Measurements from ENCODE around the gene ANAPC15. TPM values are rescaled to one million over a fixed set of nuclear protein-coding genes. Genes with fewer than 3 reads are reported as not detected.

The ANAPC15 gene
- total and polyA plus RNA-seq, 9 of the 15 experiments (the other 6 are each of a cell fraction or from before 2014, with no cell fraction given): 53.0 to 254 (median 75.7) TPM

DNA sequence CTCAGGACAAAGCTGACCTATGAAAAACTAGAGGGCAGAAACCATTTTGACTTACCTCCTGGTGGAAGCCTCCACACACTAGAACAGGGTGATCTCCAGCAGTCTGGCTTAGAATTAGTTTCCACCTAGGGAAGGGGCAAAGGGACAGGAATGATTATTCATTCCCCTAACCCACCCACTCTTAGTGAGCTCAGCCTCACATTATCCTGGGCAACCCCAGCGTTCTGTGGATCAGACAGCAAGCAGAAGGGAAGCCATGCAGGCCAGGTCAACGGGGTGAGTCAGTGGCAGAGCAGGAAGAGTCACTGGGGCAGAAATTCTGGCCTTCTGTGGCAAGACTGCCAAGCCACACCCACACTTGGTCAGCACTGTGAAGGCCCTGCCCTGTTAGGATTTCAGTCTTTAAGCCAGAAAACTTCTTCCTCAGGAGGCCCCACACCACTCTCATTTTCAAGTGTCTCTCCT lies 42.7 kb downstream of the ANAPC15 start (continued):
- TF ChIP-seq, protein P1, sequence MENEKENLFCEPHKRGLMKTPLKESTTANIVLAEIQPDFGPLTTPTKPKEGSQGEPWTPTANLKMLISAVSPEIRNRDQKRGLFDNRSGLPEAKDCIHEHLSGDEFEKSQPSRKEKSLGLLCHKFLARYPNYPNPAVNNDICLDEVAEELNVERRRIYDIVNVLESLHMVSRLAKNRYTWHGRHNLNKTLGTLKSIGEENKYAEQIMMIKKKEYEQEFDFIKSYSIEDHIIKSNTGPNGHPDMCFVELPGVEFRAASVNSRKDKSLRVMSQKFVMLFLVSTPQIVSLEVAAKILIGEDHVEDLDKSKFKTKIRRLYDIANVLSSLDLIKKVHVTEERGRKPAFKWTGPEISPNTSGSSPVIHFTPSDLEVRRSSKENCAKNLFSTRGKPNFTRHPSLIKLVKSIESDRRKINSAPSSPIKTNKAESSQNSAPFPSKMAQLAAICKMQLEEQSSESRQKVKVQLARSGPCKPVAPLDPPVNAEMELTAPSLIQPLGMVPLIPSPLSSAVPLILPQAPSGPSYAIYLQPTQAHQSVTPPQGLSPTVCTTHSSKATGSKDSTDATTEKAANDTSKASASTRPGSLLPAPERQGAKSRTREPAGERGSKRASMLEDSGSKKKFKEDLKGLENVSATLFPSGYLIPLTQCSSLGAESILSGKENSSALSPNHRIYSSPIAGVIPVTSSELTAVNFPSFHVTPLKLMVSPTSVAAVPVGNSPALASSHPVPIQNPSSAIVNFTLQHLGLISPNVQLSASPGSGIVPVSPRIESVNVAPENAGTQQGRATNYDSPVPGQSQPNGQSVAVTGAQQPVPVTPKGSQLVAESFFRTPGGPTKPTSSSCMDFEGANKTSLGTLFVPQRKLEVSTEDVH (IDR thresholded peaks at IDR 0.05; ENCODE audit: low read depth, partially characterized antibody): no peak
- TF ChIP-seq ETV5 (CRISPR knock-in tag; IDR thresholded peaks at IDR 0.05; ENCODE audit: low read depth): no peak
- no peak for TF ChIP-seq HNRNPK (IDR thresholded peaks at IDR 0.05; ENCODE audit: low read depth, low read length, poor library complexity, severe bottlenecking)
- 0 out of 2 replicates have a peak, but pooled peaks have one; percentile 15 for TF ChIP-seq FOXJ2 (tag; IDR thresholded peaks at IDR 0.05)
- TF ChIP-seq ILK (tag; IDR thresholded peaks at IDR 0.05; ENCODE audit: borderline replicate concordance, low read depth): no peak
- no peak for TF ChIP-seq CHD1 (IDR thresholded peaks at IDR 0.05; ENCODE audit: low read length)
- no peak for TF ChIP-seq PTTG1 (tag; IDR thresholded peaks at IDR 0.05; ENCODE audit: low read depth)
- TF ChIP-seq ZBTB1 (CRISPR knock-in tag; IDR thresholded peaks at IDR 0.05; ENCODE audit: borderline replicate concordance, low read depth): no peak
- TF ChIP-seq ELF2 (CRISPR knock-in tag; IDR thresholded peaks at IDR 0.05): no peak
- no peak for TF ChIP-seq E2F3 (CRISPR knock-in tag; IDR thresholded peaks at IDR 0.05)
- TF ChIP-seq, protein P2, sequence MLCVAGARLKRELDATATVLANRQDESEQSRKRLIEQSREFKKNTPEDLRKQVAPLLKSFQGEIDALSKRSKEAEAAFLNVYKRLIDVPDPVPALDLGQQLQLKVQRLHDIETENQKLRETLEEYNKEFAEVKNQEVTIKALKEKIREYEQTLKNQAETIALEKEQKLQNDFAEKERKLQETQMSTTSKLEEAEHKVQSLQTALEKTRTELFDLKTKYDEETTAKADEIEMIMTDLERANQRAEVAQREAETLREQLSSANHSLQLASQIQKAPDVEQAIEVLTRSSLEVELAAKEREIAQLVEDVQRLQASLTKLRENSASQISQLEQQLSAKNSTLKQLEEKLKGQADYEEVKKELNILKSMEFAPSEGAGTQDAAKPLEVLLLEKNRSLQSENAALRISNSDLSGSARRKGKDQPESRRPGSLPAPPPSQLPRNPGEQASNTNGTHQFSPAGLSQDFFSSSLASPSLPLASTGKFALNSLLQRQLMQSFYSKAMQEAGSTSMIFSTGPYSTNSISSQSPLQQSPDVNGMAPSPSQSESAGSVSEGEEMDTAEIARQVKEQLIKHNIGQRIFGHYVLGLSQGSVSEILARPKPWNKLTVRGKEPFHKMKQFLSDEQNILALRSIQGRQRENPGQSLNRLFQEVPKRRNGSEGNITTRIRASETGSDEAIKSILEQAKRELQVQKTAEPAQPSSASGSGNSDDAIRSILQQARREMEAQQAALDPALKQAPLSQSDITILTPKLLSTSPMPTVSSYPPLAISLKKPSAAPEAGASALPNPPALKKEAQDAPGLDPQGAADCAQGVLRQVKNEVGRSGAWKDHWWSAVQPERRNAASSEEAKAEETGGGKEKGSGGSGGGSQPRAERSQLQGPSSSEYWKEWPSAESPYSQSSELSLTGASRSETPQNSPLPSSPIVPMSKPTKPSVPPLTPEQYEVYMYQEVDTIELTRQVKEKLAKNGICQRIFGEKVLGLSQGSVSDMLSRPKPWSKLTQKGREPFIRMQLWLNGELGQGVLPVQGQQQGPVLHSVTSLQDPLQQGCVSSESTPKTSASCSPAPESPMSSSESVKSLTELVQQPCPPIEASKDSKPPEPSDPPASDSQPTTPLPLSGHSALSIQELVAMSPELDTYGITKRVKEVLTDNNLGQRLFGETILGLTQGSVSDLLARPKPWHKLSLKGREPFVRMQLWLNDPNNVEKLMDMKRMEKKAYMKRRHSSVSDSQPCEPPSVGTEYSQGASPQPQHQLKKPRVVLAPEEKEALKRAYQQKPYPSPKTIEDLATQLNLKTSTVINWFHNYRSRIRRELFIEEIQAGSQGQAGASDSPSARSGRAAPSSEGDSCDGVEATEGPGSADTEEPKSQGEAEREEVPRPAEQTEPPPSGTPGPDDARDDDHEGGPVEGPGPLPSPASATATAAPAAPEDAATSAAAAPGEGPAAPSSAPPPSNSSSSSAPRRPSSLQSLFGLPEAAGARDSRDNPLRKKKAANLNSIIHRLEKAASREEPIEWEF (CRISPR knock-in tag; IDR thresholded peaks at IDR 0.05): no peak
- TF ChIP-seq SMAD3 (CRISPR knock-in tag; conservative IDR thresholded peaks at IDR 0.05): 0 out of 2 replicates have a peak, but pooled peaks have one; percentile 15
- TF ChIP-seq NFATC3 (IDR thresholded peaks at IDR 0.05): no peak
- TF ChIP-seq, protein P3, sequence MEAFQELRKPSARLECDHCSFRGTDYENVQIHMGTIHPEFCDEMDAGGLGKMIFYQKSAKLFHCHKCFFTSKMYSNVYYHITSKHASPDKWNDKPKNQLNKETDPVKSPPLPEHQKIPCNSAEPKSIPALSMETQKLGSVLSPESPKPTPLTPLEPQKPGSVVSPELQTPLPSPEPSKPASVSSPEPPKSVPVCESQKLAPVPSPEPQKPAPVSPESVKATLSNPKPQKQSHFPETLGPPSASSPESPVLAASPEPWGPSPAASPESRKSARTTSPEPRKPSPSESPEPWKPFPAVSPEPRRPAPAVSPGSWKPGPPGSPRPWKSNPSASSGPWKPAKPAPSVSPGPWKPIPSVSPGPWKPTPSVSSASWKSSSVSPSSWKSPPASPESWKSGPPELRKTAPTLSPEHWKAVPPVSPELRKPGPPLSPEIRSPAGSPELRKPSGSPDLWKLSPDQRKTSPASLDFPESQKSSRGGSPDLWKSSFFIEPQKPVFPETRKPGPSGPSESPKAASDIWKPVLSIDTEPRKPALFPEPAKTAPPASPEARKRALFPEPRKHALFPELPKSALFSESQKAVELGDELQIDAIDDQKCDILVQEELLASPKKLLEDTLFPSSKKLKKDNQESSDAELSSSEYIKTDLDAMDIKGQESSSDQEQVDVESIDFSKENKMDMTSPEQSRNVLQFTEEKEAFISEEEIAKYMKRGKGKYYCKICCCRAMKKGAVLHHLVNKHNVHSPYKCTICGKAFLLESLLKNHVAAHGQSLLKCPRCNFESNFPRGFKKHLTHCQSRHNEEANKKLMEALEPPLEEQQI (IDR thresholded peaks at IDR 0.05): no peak
- TF ChIP-seq, protein P4, sequence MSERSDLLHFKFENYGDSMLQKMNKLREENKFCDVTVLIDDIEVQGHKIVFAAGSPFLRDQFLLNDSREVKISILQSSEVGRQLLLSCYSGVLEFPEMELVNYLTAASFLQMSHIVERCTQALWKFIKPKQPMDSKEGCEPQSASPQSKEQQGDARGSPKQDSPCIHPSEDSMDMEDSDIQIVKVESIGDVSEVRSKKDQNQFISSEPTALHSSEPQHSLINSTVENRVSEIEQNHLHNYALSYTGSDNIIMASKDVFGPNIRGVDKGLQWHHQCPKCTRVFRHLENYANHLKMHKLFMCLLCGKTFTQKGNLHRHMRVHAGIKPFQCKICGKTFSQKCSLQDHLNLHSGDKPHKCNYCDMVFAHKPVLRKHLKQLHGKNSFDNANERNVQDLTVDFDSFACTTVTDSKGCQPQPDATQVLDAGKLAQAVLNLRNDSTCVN (CRISPR knock-in tag; IDR thresholded peaks at IDR 0.05): no peak
- no peak for TF ChIP-seq SMAD1 (IDR thresholded peaks at IDR 0.05; ENCODE audit: low read depth, low read length, partially characterized antibody)
- no peak for TF ChIP-seq GABPB1 (CRISPR knock-in tag; IDR thresholded peaks at IDR 0.05)
